LNCAP (cell line): ENCODE measurements around the gene THSD1.

Experiments
- TF ChIP-seq, protein P1 (sequence below): fragments of 450-650 bp; IDR thresholded peaks from 2 replicates; pipeline ENCODE4 v1.5.1; 2017; ENCODE audit warnings: mild to moderate bottlenecking

THSD1 gene

GRCh38 chr13:52450012-52450792 is 44.2 kb upstream of the THSD1 start, which contains the start of gene VPS36:
Gene VPS36 (minus strand): TSS chr13:52450634. CDS start chr13:52450594, 40 bp downstream.
- TF ChIP-seq, protein P1, sequence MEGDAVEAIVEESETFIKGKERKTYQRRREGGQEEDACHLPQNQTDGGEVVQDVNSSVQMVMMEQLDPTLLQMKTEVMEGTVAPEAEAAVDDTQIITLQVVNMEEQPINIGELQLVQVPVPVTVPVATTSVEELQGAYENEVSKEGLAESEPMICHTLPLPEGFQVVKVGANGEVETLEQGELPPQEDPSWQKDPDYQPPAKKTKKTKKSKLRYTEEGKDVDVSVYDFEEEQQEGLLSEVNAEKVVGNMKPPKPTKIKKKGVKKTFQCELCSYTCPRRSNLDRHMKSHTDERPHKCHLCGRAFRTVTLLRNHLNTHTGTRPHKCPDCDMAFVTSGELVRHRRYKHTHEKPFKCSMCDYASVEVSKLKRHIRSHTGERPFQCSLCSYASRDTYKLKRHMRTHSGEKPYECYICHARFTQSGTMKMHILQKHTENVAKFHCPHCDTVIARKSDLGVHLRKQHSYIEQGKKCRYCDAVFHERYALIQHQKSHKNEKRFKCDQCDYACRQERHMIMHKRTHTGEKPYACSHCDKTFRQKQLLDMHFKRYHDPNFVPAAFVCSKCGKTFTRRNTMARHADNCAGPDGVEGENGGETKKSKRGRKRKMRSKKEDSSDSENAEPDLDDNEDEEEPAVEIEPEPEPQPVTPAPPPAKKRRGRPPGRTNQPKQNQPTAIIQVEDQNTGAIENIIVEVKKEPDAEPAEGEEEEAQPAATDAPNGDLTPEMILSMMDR = peak; percentile 97

GRCh38 chr13:52449331-52450011 is 43.5 kb upstream of the THSD1 start:
- TF ChIP-seq, protein P1 = no peak

- TF ChIP-seq, protein P1 = no peak
These were observed 42.0 kb upstream of the THSD1 start for GRCh38 chr13:52447815-52448552.

DNA sequence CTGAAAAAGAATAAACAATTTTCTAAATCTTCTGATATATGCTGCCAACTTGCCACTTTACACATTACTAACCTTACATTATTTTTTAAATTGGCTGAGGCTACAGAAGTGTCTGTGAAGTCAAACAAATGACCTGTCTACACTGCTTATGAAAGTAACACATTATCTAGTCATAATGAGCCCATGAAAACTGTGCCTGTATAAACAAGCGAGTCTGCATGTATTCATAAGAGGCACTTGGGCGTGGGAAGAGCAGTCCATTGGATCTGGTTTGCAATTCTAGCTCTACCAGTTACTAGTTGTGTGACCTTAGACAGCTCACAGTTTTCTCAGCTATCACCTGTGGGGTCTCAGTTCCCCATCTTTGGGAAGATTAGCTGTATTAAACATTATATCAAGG is 41.4 kb upstream of the THSD1 start:
- TF ChIP-seq, protein P1 = no peak

DNA sequence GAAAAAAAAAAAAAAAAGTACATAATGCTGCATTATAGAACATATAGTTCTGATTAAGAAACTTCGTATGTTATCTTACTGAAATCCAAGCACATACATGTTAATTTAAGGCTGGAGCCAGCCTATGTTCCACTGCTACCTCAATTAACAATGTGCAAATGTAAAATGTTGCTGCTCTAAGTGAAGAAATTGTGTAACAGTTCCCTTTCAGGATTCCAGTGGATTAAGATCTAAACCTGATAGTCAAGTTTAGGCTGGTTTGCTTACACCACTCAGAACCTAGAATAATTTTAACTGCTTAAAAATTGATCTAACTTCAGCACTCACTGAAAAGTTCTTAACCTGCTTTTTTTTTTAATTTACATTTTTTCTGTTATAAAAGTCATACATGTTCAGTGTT is 40.3 kb upstream of the THSD1 start:
- TF ChIP-seq, protein P1 = no peak

DNA sequence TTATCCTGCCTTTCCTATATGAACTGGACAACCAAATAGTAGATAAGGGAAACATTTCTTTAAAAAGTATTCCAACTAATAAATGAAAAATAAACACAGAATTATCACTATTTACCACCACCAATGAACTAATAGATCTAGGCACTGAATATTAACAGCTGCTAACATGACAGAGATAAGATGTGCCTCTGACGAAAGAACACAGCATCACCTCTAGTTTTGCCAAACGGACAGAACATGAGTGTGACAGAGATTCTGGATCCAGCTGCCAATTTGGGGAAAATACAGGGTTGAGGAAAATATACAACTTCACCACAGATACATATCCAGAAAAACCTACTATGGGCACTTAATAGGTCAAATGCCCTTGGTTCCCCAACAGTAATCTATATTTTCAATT is 26.5 kb upstream of the THSD1 start:
- TF ChIP-seq, protein P1 = no peak

GRCh38 chr13:52428295-52428694 is 22.3 kb upstream of the THSD1 start:
- TF ChIP-seq, protein P1 = no peak
